ENCODE data around the gene GUCY2F. TPM values are rescaled to one million over a fixed set of nuclear protein-coding genes. Genes with fewer than 3 reads are reported as not detected.

The GUCY2F gene
- polyA plus RNA-seq, 2 of the 4 experiments (the other 2 are of a cell fraction): not detected

- no peaks in the 10 kb centered on the region for H3K4me1 ChIP-seq
- DNase-seq (ENCODE audit: low read depth in 1 of 2, low spot score in 1 of 2) (no peak), FAIRE-seq (no peak), ATAC-seq (no peak)
- 21% methylated on average over 2 of the region's 2 CpGs for WGBS (ENCODE audit: missing lambda C conversion rate)
- no peak overlapping the region for H3K27ac ChIP-seq
- ChIA-PET POLR2A (no interaction called here), CTCF (no interaction called here)
- no peak for TF ChIP-seq SMC3 (IDR thresholded peaks at IDR 0.05)
- no peak for TF ChIP-seq ZC3H11A (IDR thresholded peaks at IDR 0.05)
- no peak for TF ChIP-seq ESRRA (IDR thresholded peaks at IDR 0.05; ENCODE audit: borderline replicate concordance, low read length)
- TF ChIP-seq, protein P1, sequence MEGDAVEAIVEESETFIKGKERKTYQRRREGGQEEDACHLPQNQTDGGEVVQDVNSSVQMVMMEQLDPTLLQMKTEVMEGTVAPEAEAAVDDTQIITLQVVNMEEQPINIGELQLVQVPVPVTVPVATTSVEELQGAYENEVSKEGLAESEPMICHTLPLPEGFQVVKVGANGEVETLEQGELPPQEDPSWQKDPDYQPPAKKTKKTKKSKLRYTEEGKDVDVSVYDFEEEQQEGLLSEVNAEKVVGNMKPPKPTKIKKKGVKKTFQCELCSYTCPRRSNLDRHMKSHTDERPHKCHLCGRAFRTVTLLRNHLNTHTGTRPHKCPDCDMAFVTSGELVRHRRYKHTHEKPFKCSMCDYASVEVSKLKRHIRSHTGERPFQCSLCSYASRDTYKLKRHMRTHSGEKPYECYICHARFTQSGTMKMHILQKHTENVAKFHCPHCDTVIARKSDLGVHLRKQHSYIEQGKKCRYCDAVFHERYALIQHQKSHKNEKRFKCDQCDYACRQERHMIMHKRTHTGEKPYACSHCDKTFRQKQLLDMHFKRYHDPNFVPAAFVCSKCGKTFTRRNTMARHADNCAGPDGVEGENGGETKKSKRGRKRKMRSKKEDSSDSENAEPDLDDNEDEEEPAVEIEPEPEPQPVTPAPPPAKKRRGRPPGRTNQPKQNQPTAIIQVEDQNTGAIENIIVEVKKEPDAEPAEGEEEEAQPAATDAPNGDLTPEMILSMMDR (IDR thresholded peaks at IDR 0.05): no peak
- no peak for TF ChIP-seq NR3C1 (IDR thresholded peaks at IDR 0.05)
- no peak for TF ChIP-seq CBX8 (IDR thresholded peaks at IDR 0.05)
- no peak for TF ChIP-seq ZFP36 (IDR thresholded peaks at IDR 0.05; ENCODE audit: borderline replicate concordance, partially characterized antibody)
- TF ChIP-seq, protein P2, sequence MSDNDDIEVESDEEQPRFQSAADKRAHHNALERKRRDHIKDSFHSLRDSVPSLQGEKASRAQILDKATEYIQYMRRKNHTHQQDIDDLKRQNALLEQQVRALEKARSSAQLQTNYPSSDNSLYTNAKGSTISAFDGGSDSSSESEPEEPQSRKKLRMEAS (IDR thresholded peaks at IDR 0.05): no peak
- TF ChIP-seq HOXB5 (CRISPR knock-in tag; IDR thresholded peaks at IDR 0.05): no peak
- no peak for TF ChIP-seq CBX2 (IDR thresholded peaks at IDR 0.05; ENCODE audit: borderline replicate concordance, low read depth)
- no peak for TF ChIP-seq FOSB (CRISPR knock-in tag; IDR thresholded peaks at IDR 0.05)
- TF ChIP-seq TP53 (CRISPR knock-in tag; IDR thresholded peaks at IDR 0.05): no peak
- no peak for TF ChIP-seq MAFK (IDR thresholded peaks at IDR 0.05; ENCODE audit: partially characterized antibody)
- TF ChIP-seq ZNF302 (CRISPR knock-in tag; IDR thresholded peaks at IDR 0.05): no peak
- TF ChIP-seq, protein P3, sequence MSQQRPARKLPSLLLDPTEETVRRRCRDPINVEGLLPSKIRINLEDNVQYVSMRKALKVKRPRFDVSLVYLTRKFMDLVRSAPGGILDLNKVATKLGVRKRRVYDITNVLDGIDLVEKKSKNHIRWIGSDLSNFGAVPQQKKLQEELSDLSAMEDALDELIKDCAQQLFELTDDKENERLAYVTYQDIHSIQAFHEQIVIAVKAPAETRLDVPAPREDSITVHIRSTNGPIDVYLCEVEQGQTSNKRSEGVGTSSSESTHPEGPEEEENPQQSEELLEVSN (IDR thresholded peaks at IDR 0.05; ENCODE audit: borderline replicate concordance, low read depth): no peak
- no peak for TF ChIP-seq FOSL2 (IDR thresholded peaks at IDR 0.05)
- no peak for TF ChIP-seq FOSL2 (CRISPR knock-in tag; IDR thresholded peaks at IDR 0.05)
- TF ChIP-seq USF2 (IDR thresholded peaks at IDR 0.05): no peak
- no peak for TF ChIP-seq GATA3 (IDR thresholded peaks at IDR 0.05; ENCODE audit: borderline replicate concordance)
- no peak for TF ChIP-seq HES2 (IDR thresholded peaks at IDR 0.05)
- TF ChIP-seq POLR2AphosphoS2 (conservative IDR thresholded peaks at IDR 0.05; ENCODE audit: low read length): no peak
- H3K9me3 ChIP-seq: no peaks in the 10 kb centered on the region
- no peak overlapping the region for H3K4me3 ChIP-seq
- H3K4me2 ChIP-seq: no peak overlapping the region
Measured at GRCh38 chrX:109373468-109373867, 108.4 kb downstream of the GUCY2F start.

GRCh38 chrX:109372716-109373115 is 109.2 kb downstream of the GUCY2F start:
- Histone ChIP-seq H3K4me1 (no peaks in the 10 kb centered on the region), H3K9me3 (no peaks in the 10 kb centered on the region), H3K4me3 (no peak overlapping the region), H3K27ac (no peak overlapping the region), H3K4me2 (no peak overlapping the region)
- ATAC-seq: no peak
- POLR2A ChIA-PET: no interaction called here
- no peak for TF ChIP-seq RAD21 (conservative IDR thresholded peaks at IDR 0.05 in 1 of 2, IDR thresholded peaks at IDR 0.05 in 1 of 2)
- 62% methylated on average over 2 of the region's 2 CpGs for WGBS (ENCODE audit: missing lambda C conversion rate)
- CTCF ChIA-PET: no interaction called here
- no peak for DNase-seq (ENCODE audit: low read depth in 1 of 2, low spot score in 1 of 2)
- no peak for FAIRE-seq

GRCh38 chrX:109372291-109372690 is 109.6 kb downstream of the GUCY2F start:
- H3K9me3 ChIP-seq: no peaks in the 10 kb centered on the region
- WGBS (ENCODE audit: missing lambda C conversion rate): 4% methylated on average over 1 of the region's 1 CpG
- CTCF ChIA-PET: no interaction called here
- H3K4me3 ChIP-seq: no peak overlapping the region
- no peak for TF ChIP-seq GATA3 (IDR thresholded peaks at IDR 0.05; ENCODE audit: borderline replicate concordance)
- no peak for TF ChIP-seq NPAS2 (CRISPR knock-in tag; IDR thresholded peaks at IDR 0.05; ENCODE audit: borderline replicate concordance)
- no peak for TF ChIP-seq EHF (CRISPR knock-in tag; IDR thresholded peaks at IDR 0.05)
- no peak for TF ChIP-seq HOXB13 (CRISPR knock-in tag; IDR thresholded peaks at IDR 0.05; ENCODE audit: low read depth)
- no peak for TF ChIP-seq JUNB (IDR thresholded peaks at IDR 0.05)
- POLR2A ChIA-PET: no interaction called here
- DNase-seq (ENCODE audit: low read depth in 1 of 2, low spot score in 1 of 2): no peak
- ATAC-seq: no peak
- no peak for FAIRE-seq
- no peak overlapping the region for H3K27ac ChIP-seq
- no peaks in the 10 kb centered on the region for H3K4me1 ChIP-seq
- H3K4me2 ChIP-seq: no peak overlapping the region

All from A549 (cell line).